Astrocyte (in vitro differentiated cells and primary cell): Measurements from ENCODE around the gene HOXC9.

Experiments
- EZH2 ChIP-seq: IDR thresholded peaks from 2 replicates; pipeline ENCODE4 v1.6.1; 2012; ENCODE audit warnings: mild to moderate bottlenecking, low read length, inconsistent platforms; ENCODE audit not compliant: insufficient read depth
- TF ChIP-seq, protein P1 (sequence below): IDR thresholded peaks from 2 replicates; pipeline ENCODE4 v1.5.1; 2011; ENCODE audit warnings: low read depth, mild to moderate bottlenecking, inconsistent platforms, low read length, moderate library complexity; ENCODE audit not compliant: insufficient read depth

- TF ChIP-seq, protein P1, sequence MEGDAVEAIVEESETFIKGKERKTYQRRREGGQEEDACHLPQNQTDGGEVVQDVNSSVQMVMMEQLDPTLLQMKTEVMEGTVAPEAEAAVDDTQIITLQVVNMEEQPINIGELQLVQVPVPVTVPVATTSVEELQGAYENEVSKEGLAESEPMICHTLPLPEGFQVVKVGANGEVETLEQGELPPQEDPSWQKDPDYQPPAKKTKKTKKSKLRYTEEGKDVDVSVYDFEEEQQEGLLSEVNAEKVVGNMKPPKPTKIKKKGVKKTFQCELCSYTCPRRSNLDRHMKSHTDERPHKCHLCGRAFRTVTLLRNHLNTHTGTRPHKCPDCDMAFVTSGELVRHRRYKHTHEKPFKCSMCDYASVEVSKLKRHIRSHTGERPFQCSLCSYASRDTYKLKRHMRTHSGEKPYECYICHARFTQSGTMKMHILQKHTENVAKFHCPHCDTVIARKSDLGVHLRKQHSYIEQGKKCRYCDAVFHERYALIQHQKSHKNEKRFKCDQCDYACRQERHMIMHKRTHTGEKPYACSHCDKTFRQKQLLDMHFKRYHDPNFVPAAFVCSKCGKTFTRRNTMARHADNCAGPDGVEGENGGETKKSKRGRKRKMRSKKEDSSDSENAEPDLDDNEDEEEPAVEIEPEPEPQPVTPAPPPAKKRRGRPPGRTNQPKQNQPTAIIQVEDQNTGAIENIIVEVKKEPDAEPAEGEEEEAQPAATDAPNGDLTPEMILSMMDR, result no peak
- peak; percentile 54 for TF ChIP-seq EZH2
These were observed 25.6 kb upstream of the HOXC9 start, which contains the start of gene HOTAIR for GRCh38 chr12:53974084-53975063.
